ENCODE results near the gene ARHGAP10.

ARHGAP10 gene

GRCh38 chr4:148006001-148006400 is 274.1 kb downstream of the ARHGAP10 start:
- Histone ChIP-seq H3K4me1 (peaks cover 0 to 22% (median 2%) of the 10 kb centered on the region in 4 donors), H3K36me3 (no peaks in the 10 kb centered on the region), H3K4me3 (no peak overlapping the region), H3K9me3 (no peaks in the 10 kb centered on the region), H3K27ac (no peak overlapping the region), H3K27me3 (no peaks in the 10 kb centered on the region)
- TF ChIP-seq, protein P1, sequence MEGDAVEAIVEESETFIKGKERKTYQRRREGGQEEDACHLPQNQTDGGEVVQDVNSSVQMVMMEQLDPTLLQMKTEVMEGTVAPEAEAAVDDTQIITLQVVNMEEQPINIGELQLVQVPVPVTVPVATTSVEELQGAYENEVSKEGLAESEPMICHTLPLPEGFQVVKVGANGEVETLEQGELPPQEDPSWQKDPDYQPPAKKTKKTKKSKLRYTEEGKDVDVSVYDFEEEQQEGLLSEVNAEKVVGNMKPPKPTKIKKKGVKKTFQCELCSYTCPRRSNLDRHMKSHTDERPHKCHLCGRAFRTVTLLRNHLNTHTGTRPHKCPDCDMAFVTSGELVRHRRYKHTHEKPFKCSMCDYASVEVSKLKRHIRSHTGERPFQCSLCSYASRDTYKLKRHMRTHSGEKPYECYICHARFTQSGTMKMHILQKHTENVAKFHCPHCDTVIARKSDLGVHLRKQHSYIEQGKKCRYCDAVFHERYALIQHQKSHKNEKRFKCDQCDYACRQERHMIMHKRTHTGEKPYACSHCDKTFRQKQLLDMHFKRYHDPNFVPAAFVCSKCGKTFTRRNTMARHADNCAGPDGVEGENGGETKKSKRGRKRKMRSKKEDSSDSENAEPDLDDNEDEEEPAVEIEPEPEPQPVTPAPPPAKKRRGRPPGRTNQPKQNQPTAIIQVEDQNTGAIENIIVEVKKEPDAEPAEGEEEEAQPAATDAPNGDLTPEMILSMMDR (IDR thresholded peaks at IDR 0.05) = no peak
- intact Hi-C loops (cut with DNase I; ENCODE audit: low total_unique reads) = no loop called here
- DNase-seq = no peak

- peaks cover 0 to 22% (median 2%) of the 10 kb centered on the region in 4 donors for H3K4me1 ChIP-seq
- no peak for DNase-seq
- TF ChIP-seq, protein P1 (IDR thresholded peaks at IDR 0.05) = no peak
- H3K27ac ChIP-seq = no peak overlapping the region
- H3K4me3 ChIP-seq = no peak overlapping the region
- no peaks in the 10 kb centered on the region for H3K9me3 ChIP-seq
- intact Hi-C loops (cut with DNase I; ENCODE audit: low total_unique reads) = no loop called here
- H3K36me3 ChIP-seq = no peaks in the 10 kb centered on the region
- H3K27me3 ChIP-seq = no peaks in the 10 kb centered on the region
These were observed 275.4 kb downstream of the ARHGAP10 start for GRCh38 chr4:148007314-148007760.

GRCh38 chr4:148007792-148008191 is 275.9 kb downstream of the ARHGAP10 start:
- H3K9me3 ChIP-seq = no peaks in the 10 kb centered on the region
- TF ChIP-seq, protein P1 (IDR thresholded peaks at IDR 0.05) = no peak
- intact Hi-C loops (cut with DNase I; ENCODE audit: low total_unique reads) = no loop called here
- H3K36me3 ChIP-seq = no peaks in the 10 kb centered on the region
- no peak overlapping the region for H3K4me3 ChIP-seq
- H3K27me3 ChIP-seq = no peaks in the 10 kb centered on the region
- no peak overlapping the region for H3K27ac ChIP-seq
- DNase-seq = no peak
- H3K4me1 ChIP-seq = peaks cover 0 to 22% (median 2%) of the 10 kb centered on the region in 4 donors

GRCh38 chr4:148015058-148015457 is 283.2 kb downstream of the ARHGAP10 start:
- Histone ChIP-seq H3K4me3 (no peak overlapping the region), H3K9me3 (no peaks in the 10 kb centered on the region), H3K27ac (no peak overlapping the region), H3K27me3 (no peaks in the 10 kb centered on the region), H3K4me1 (peaks cover 0 to 46% (median 16%) of the 10 kb centered on the region in 4 donors), H3K36me3 (no peaks in the 10 kb centered on the region)
- intact Hi-C loops (cut with DNase I; ENCODE audit: low total_unique reads) = no loop called here
- DNase-seq = no peak
- TF ChIP-seq, protein P1 (IDR thresholded peaks at IDR 0.05) = no peak

DNA sequence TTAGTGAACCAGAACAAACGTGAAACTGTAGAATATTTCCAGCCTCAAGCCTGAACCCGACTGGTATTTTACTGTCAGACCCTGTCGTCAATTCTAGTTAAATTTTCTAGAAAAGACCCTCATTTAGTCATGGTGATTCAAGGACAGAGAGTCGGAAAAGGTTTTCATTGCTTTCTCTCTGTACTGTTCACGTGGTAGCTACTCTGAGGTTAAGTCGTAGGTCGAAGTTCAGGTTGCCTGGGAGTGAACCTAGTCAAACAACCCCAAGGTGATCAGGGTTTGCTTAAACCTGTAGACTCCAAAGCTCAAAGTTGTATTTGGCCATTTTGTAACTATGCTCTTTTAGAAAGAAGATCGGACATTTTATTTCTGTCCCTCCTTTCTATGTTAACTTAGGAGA is 283.6 kb downstream of the ARHGAP10 start:
- Histone ChIP-seq H3K36me3 (no peaks in the 10 kb centered on the region), H3K27me3 (no peaks in the 10 kb centered on the region), H3K9me3 (no peaks in the 10 kb centered on the region), H3K4me3 (no peak overlapping the region), H3K27ac (no peak overlapping the region), H3K4me1 (peaks cover 0 to 46% (median 16%) of the 10 kb centered on the region in 4 donors)
- no peak for DNase-seq
- TF ChIP-seq, protein P1 (IDR thresholded peaks at IDR 0.05) = no peak
- intact Hi-C loops (cut with DNase I; ENCODE audit: low total_unique reads) = no loop called here

All from tibial artery (tissue), 4 donors.